VCaP (cell line): ENCODE results near the gene ST6GALNAC4.
A peak's percentile ranks its signal among the peaks of the same experiment; 100 is the strongest.

Experiments used
- H3K27ac ChIP-seq: fragments of 450-650 bp; 2 replicates; pipeline ENCODE4 v1.5.1; 2017
- CTCF ChIP-seq: fragments of 450-650 bp; conservative IDR thresholded peaks from 2 replicates; pipeline ENCODE4 v1.5.1; 2017; ENCODE audit warnings: mild to moderate bottlenecking, moderate library complexity

Gene ST6GALNAC4

DNA sequence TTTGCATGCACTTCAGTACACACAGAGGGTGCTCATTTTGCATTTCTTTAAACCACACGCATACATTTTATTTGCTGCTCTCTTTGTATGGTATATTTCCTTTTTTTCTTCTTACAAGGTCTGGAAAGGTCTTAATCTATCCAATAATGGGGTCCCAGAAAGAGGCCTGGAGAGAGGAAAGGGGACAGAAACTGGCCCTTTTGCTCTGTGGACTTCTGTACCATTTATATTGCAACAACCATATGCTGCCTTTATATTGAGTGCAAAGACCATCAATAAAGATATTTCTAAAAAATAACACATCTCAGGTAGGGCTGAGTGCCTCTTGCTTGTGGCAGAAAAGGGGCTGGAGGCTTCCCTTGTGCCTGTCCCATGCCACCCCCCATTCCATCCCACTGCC, 36.3 kb upstream of the ST6GALNAC4 start:
- peak overlapping the region; percentile 61; the same call in 1 of the 2 replicates for H3K27ac ChIP-seq
- TF ChIP-seq CTCF, result no peak

DNA sequence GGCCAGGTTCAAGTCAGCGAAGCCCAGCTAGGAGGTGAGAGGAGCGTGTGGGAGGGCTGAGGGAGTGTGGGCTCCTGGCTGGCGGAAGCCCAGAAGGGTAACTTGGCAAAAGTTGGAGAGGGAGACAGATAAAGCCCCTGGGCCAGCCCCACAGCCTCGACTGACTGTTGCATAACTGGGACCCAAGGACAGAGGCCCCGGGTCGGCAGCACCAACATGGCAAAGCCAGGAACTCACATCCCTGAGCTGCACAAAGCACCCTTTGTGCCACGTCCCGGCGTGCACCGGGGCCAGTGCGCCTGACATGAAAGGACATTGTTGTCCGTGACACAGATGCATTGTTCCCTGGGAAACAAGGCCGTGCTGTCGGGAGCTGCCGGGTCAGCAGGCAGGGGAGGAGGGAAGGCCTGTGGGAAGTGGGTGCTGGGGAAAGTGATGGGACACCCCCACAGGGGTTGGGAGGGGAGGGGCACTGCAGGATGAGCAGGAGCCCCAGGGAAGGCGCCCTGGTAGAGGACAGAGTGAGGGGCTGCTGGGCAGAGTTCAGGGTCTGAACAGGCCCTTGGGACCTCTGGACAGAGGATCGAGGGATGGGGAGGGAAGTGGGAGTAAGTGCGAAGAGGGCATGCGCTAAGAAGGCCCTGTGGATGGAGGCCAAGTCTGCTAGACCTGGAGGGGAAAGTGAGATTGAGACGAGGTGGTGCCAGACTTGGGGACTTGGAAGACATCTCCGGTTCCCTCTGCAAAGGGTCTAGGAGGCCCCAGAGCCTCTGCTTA, 33.9 kb upstream of the ST6GALNAC4 start:
- TF ChIP-seq CTCF, result no peak
- peak overlapping the region; percentile 7; the same call in 1 of the 2 replicates for H3K27ac ChIP-seq

DNA sequence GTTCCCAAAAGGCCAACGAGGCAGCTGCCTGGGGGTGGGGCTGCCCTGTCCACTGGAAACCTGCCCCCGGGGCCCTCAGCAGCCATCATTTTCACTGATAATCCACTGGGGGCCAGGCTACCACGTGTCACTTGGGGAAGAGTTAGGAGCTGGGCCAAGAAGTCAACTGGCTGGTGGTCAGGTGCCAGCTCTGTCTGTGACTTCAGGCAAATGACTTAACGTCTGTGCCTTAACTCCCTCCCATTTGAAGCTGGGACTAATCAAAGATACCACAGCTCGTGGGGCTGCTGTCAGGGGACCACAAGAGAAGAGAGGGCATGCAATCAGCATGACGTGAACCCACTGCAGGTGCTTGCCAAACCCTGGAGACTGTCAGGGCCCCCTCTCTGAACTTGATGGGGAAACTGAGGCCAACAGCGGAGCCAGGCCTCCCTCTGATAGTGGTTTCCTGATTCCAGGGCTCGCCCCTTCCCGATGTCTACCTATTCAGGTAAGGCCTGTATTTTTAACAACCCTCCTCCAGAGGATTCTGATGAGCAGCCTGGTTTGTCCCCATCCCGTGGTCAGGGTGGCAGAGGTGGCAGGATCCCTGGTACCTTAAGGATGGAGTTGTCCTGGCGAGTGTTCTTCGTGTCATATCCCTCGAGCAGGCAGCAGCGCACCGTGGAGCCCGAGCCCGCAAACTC, 33.1 kb upstream of the ST6GALNAC4 start:
- no peak overlapping the region for H3K27ac ChIP-seq
- TF ChIP-seq CTCF, result no peak

- H3K27ac ChIP-seq, result peak overlapping the region; percentile 15; the same call in 1 of the 2 replicates
- no peak for TF ChIP-seq CTCF
Measured at GRCh38 chr9:127947841-127948710, 31.2 kb upstream of the ST6GALNAC4 start.

DNA sequence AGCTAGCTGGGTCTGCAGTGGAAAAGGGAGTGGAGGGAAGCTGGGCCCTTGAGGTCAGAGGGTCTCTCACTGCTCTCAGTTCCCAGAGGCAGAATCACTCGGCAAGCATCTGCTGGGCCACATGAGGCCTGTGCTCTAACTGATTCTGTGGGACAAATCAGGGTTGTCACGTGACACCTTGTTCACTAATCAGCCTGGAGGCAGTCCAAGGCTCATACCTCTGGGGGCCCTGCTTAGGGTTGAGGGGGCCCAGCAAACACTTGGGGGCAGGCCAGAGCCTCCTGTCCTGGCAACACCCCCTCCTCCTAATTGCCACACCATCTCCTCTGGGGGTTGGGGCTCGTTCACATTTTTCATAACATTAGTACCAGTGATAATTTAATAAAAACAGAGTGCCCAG, 29.9 kb upstream of the ST6GALNAC4 start:
- TF ChIP-seq CTCF, result no peak
- peak overlapping the region; percentile 27 for H3K27ac ChIP-seq

DNA sequence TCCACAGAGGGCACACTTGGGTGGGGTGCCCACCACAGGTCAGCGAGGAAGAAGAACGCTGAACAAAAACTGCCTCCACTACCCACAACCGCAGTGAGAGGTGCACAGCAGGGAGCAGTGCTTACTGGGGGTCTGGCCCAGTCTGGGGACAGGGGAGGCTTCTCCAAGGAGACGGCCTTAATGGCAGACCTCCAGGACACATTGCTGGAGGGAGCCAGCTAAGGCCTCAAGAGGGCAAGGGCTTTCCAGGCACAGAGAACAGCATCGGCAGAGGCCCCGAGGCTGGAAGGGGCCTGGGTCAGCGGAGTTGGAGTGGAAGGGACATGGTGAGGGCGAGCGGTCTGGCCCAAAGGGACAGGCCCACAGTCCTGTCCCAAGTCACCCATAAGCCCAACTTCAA, 29.1 kb upstream of the ST6GALNAC4 start:
- no peak for TF ChIP-seq CTCF
- H3K27ac ChIP-seq, result peak overlapping the region; percentile 27

DNA sequence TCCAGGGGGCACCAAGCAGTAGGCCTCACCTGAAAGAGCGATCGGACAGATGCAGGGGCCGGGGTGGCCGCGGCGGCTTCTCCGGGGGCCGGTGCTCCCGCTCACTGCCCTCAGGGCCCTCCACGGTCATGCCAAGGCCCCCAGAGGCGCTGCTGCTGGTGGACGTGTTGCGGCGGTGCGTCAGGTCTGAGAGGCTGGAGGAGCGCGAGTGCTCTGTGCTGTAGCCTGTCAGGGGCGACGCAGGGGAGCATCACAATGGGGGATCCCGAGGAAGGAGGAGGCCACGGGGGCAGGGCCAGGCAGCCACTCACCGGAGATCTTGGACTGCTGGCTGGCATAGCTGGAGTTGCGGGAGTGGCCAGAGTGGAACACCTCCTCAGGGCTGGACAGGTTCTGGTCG, 28.5 kb upstream of the ST6GALNAC4 start:
- H3K27ac ChIP-seq, result peak overlapping the region; percentile 27; the same call in 1 of the 2 replicates

More for the DNA sequence above, 28.5 kb upstream of the ST6GALNAC4 start:
- no peak for TF ChIP-seq CTCF
